NCI-H82 treated with DMSO at 0.1 percent for 48 hours (cell line): ENCODE data around the gene POTEI.
"Not testable (repeated sequence)": the region's sequence is repeated elsewhere in the genome, so short reads cannot be mapped to it uniquely, and the experiment has no call there.

Experiments
- DNase-seq: peaks from one replicate; lab custom pipeline; 2025; ENCODE audit not compliant: unreplicated experiment; lab: John Stamatoyannopoulos, UW

The POTEI gene

GRCh38 chr2:130491073-130491472 lies 18.1 kb downstream of the POTEI start:
- not testable (repeated sequence) for DNase-seq

- DNase-seq: not testable (repeated sequence)
Measured at GRCh38 chr2:130455413-130455812, 53.7 kb downstream of the POTEI start.

- DNase-seq: not testable (repeated sequence)
Measured at GRCh38 chr2:130454712-130455083, 54.4 kb downstream of the POTEI start.

GRCh38 chr2:130453955-130454711 lies 55.0 kb downstream of the POTEI start:
- DNase-seq: not testable (repeated sequence)

GRCh38 chr2:130452897-130453296 lies 56.2 kb downstream of the POTEI start:
- DNase-seq: not testable (repeated sequence)

- not testable (repeated sequence) for DNase-seq
Measured at GRCh38 chr2:130451823-130452222, 57.3 kb downstream of the POTEI start.

- DNase-seq: not testable (repeated sequence)
Measured at GRCh38 chr2:130451278-130451677, 57.9 kb downstream of the POTEI start.

- not testable (repeated sequence) for DNase-seq
Measured at GRCh38 chr2:130450366-130450765, 58.8 kb downstream of the POTEI start.

- not testable (repeated sequence) for DNase-seq
Measured at GRCh38 chr2:130427631-130428030, 81.5 kb downstream of the POTEI start.

- not testable (repeated sequence) for DNase-seq
Measured at GRCh38 chr2:130418845-130419244, 90.3 kb downstream of the POTEI start.

GRCh38 chr2:130416693-130417092 lies 92.4 kb downstream of the POTEI start:
- DNase-seq: not testable (repeated sequence)
